Coronary artery (tissue), 2 donors: ENCODE data around the gene PLXNA1.

Experiments
- DNase-seq: peaks from one replicate; pipeline ENCODE4 v3.0.0-alpha.2; 2017; ENCODE audit warnings: low spot score
- H3K27ac ChIP-seq, 2 donors: fragments of 200-600 bp; sonication (generic); one replicate each; pipeline ENCODE4 v1.5.1; 2016 to 2019
- H3K4me3 ChIP-seq: fragments of 200-600 bp; sonication (generic); 2 replicates; pipeline ENCODE4 v1.5.1; 2016; ENCODE audit warnings: mild to moderate bottlenecking, moderate library complexity
- CTCF ChIP-seq: fragments of 200-600 bp; sonication (generic); IDR thresholded peaks from one replicate; pipeline ENCODE4 v1.5.1; 2019; ENCODE audit warnings: antibody characterized with exemption

PLXNA1 gene

GRCh38 chr3:126958638-126959085 is 24.3 kb upstream of the PLXNA1 start:
- TF ChIP-seq CTCF, result no peak

GRCh38 chr3:126959136-126959920 is 23.6 kb upstream of the PLXNA1 start:
- no peak overlapping the region for H3K4me3 ChIP-seq
- no peak for DNase-seq
- no peak for TF ChIP-seq CTCF
- peak overlapping the region in 1 of 2 donors; percentile 71 for H3K27ac ChIP-seq

More at GRCh38 chr3:126958638-126959085, 24.3 kb upstream of the PLXNA1 start:
- no peak overlapping the region for H3K4me3 ChIP-seq
- DNase-seq, result no peak
- H3K27ac ChIP-seq, result no peak overlapping the region

- DNase-seq, result no peak
- Histone ChIP-seq H3K27ac (peak overlapping the region in 1 of 2 donors; percentile 71), H3K4me3 (no peak overlapping the region)
- TF ChIP-seq CTCF, result no peak
These were observed 22.9 kb upstream of the PLXNA1 start for GRCh38 chr3:126959921-126960603.

- no peak for DNase-seq
- Histone ChIP-seq H3K27ac (peak overlapping the region in 1 of 2 donors; percentile 71), H3K4me3 (no peak overlapping the region)
- TF ChIP-seq CTCF, result no peak
These were observed 22.3 kb upstream of the PLXNA1 start for GRCh38 chr3:126960604-126960995.

GRCh38 chr3:126961191-126961790 is 21.6 kb upstream of the PLXNA1 start:
- peak; percentile 85 for DNase-seq
- no peak for TF ChIP-seq CTCF
- no peak overlapping the region for H3K4me3 ChIP-seq
- H3K27ac ChIP-seq, result peak overlapping the region in 1 of 2 donors; percentile 71

- no peak for DNase-seq
- peak overlapping the region in 1 of 2 donors; percentile 71 for H3K27ac ChIP-seq
- no peak for TF ChIP-seq CTCF
- no peak overlapping the region for H3K4me3 ChIP-seq
These were observed 21.0 kb upstream of the PLXNA1 start for GRCh38 chr3:126961791-126962461.
